K562 (cell line): ENCODE data around the gene PCSK5. TPM values are rescaled to one million over a fixed set of nuclear protein-coding genes. Genes with fewer than 3 reads are reported as not detected.

Experiments used
- ATAC-seq: fragments of 200-7000 bp; cut with Tn5 transposase; 3 replicates; pipeline ENCODE4 v1.9.1; 2020; ENCODE audit warnings: moderate library complexity
- BruUV-seq: library from RNA; stranded (reverse); fragments of 400-500 nt; replicated peaks from 2 replicates; lab custom pipeline; 2021; lab: Mats Ljungman, UMichigan
- CTCF ChIA-PET: fragments of 300-600 bp; formaldehyde crosslinking; extraction: SDS; loops from one replicate; lab custom pipeline; 2021; ENCODE audit warnings: low intra/inter-chr PET ratio; lab: Yijun Ruan, JAX
- POLR2A ChIA-PET: fragments of 300-600, 350-650 bp; sonication (Branson Sonifier 250); formaldehyde crosslinking; extraction: SDS; loops from one replicate; lab custom pipeline; 2021; ENCODE audit warnings: antibody characterized with exemption, inconsistent platforms; lab: Yijun Ruan, JAX
- DNase-seq, 4 experiments: peaks; one replicate each; pipeline versions ENCODE4 v3.0.0 to v3.0.0-alpha.2; 2011 to 2018; ENCODE audit warnings: low spot score in 3 of 4, mixed read lengths in 3 of 4; ENCODE audit errors: extremely low read depth in 1 of 4
- FAIRE-seq: peaks from 2 replicates; lab custom pipeline; 2011; peaks lifted over from hg19 to GRCh38; lab: Jason Lieb, UNC
- H2AFZ ChIP-seq: 2 replicates; pipeline ENCODE4 v1.6.0; 2011; ENCODE audit warnings: low read depth, low read length, control low read depth, inconsistent platforms
- H3K27ac ChIP-seq: fragments of 200-600 bp; 3 replicates; pipeline ENCODE4 v1.8.0; 2011; ENCODE audit warnings: low read depth, mild to moderate bottlenecking, control low read depth, inconsistent platforms, low read length, moderate library complexity, mixed read lengths; ENCODE audit errors: extremely low read depth
- H3K27me3 ChIP-seq, 2 experiments: fragments of 300-600 bp in 1 of 2; 2 replicates in 1 of 2; 3 replicates in 1 of 2; pipeline versions ENCODE4 v1.6.0 to v1.8.0; 2011; ENCODE audit warnings: inconsistent platforms in 2 of 2, low read length in 2 of 2, mild to moderate bottlenecking in 1 of 2, mixed read lengths in 1 of 2, moderate library complexity in 1 of 2; ENCODE audit not compliant: control insufficient read depth in 2 of 2, insufficient read depth in 2 of 2
- H3K36me3 ChIP-seq: fragments of 300-600 bp; 3 replicates; pipeline ENCODE4 v1.8.0; 2011; ENCODE audit warnings: mild to moderate bottlenecking, low read length, inconsistent platforms; ENCODE audit not compliant: control insufficient read depth, insufficient read depth
- H3K4me1 ChIP-seq, 2 experiments: fragments of 200-600 bp in 1 of 2; replicated peaks in 1 of 2; 2 replicates in 1 of 2; 3 replicates in 1 of 2; pipeline versions ENCODE4 v1.5.1 to v1.8.0; 2011; ENCODE audit warnings: inconsistent platforms in 2 of 2, low read length in 2 of 2, mild to moderate bottlenecking in 1 of 2, mixed read lengths in 1 of 2, moderate library complexity in 1 of 2; ENCODE audit not compliant: control insufficient read depth in 2 of 2, insufficient read depth in 2 of 2
- H3K4me2 ChIP-seq: 2 replicates; pipeline ENCODE4 v1.6.1; 2011; ENCODE audit warnings: low read length, control low read depth, inconsistent platforms, mixed read lengths; ENCODE audit not compliant: insufficient read depth
- H3K4me3 ChIP-seq: fragments of 200-600 bp; sonication (generic), shearing (Covaris generic); 2 replicates; pipeline ENCODE4 v1.5.1; 2016; ENCODE audit warnings: control low read depth, inconsistent platforms
- H3K79me2 ChIP-seq: fragments of 200-600 bp; 3 replicates; pipeline ENCODE4 v1.8.0; 2011; ENCODE audit warnings: low read length, inconsistent platforms; ENCODE audit not compliant: control insufficient read depth, insufficient read depth
- H3K9ac ChIP-seq, 2 experiments: 2 replicates each; pipeline versions ENCODE4 v1.6.0 to v1.6.1; 2011; ENCODE audit warnings: low read depth in 2 of 2, low read length in 2 of 2, control low read depth in 1 of 2, inconsistent platforms in 1 of 2, mild to moderate bottlenecking in 1 of 2, mixed read lengths in 1 of 2; ENCODE audit not compliant: insufficient read depth in 1 of 2
- H3K9me1 ChIP-seq: one replicate; pipeline ENCODE4 v1.6.0; 2011; ENCODE audit warnings: inconsistent platforms, mild to moderate bottlenecking, low read length, moderate library complexity; ENCODE audit not compliant: control insufficient read depth, insufficient read depth
- H3K9me3 ChIP-seq: replicated peaks from 2 replicates; pipeline ENCODE4 v1.5.1; 2011; ENCODE audit warnings: low read depth, low read length, inconsistent platforms; ENCODE audit not compliant: control insufficient read depth, insufficient read depth
- H4K20me1 ChIP-seq: replicated peaks from 2 replicates; pipeline ENCODE4 v1.6.1; 2011; ENCODE audit warnings: low read length, inconsistent platforms, mixed read lengths; ENCODE audit not compliant: control insufficient read depth, insufficient read depth
- COPS2 ChIP-seq: fragments of 450-650 bp; conservative IDR thresholded peaks from 2 replicates; pipeline ENCODE4 v1.6.1; 2016; ENCODE audit warnings: mild to moderate bottlenecking, moderate library complexity
- MTA2 ChIP-seq: fragments of 450-650 bp; IDR thresholded peaks from 2 replicates; pipeline ENCODE4 v1.6.1; 2016; ENCODE audit warnings: low read depth
- NR3C1 ChIP-seq: sonication (generic); formaldehyde crosslinking; IDR thresholded peaks from 2 replicates; pipeline ENCODE4 v1.8.1; 2022; ENCODE audit warnings: missing genetic modification reagents
- NRF1 ChIP-seq, 2 experiments: fragments of 450-650 bp; IDR thresholded peaks in 1 of 2; conservative IDR thresholded peaks in 1 of 2; 2 replicates each; pipeline ENCODE4 v1.6.1; 2014; ENCODE audit warnings: mild to moderate bottlenecking in 2 of 2
- SRSF1 ChIP-seq: fragments of 200-400 bp; formaldehyde crosslinking; IDR thresholded peaks from 2 replicates; pipeline ENCODE4 v1.6.1; 2017; ENCODE audit warnings: mild to moderate bottlenecking, low read depth, low read length, moderate library complexity
- TAL1 ChIP-seq: fragments of 450-650 bp; IDR thresholded peaks from 2 replicates; pipeline ENCODE4 v1.6.1; 2016; ENCODE audit warnings: mild to moderate bottlenecking
- ZBTB12 ChIP-seq: fragments of 250-450 bp; sonication (Bioruptor Pico); IDR thresholded peaks from 2 replicates; pipeline ENCODE4 v1.4.0; 2020
- ZNF280B ChIP-seq: fragments of 250-450 bp; sonication (Bioruptor Pico); IDR thresholded peaks from 2 replicates; pipeline ENCODE4 v1.5.1; 2021; ENCODE audit warnings: mild to moderate bottlenecking
- ZNF436 ChIP-seq: fragments of 250-450, 450-650 bp; sonication (Bioruptor Pico); formaldehyde crosslinking; IDR thresholded peaks from 2 replicates; pipeline ENCODE4 v1.7.0; 2020; ENCODE audit warnings: mild to moderate bottlenecking
- ZNF695 ChIP-seq: fragments of 450-650 bp; formaldehyde crosslinking; IDR thresholded peaks from 2 replicates; pipeline ENCODE4 v1.4.0; 2020; ENCODE audit warnings: mild to moderate bottlenecking, moderate library complexity
- WGBS: fragments of 100-300 bp; shearing (Covaris generic); methylation state at CpG from one replicate; pipeline ENCODE4 v1.1.6; 2016; ENCODE audit warnings: low coverage, mixed read lengths; ENCODE audit not compliant: insufficient coverage; ENCODE audit errors: missing lambda C conversion rate; 5-methylcytosine and 5-hydroxymethylcytosine counted together
- in situ Hi-C: fragments of 300-500 bp; cut with MboI; formaldehyde crosslinking; loops from 4 replicates; pipeline ENCODE4 v1.15.0; 2018; ENCODE audit warnings: inconsistent platforms, mixed read lengths
- intact Hi-C: fragments of 100-400 bp; cut with micrococcal nuclease; formaldehyde crosslinking; loops from 2 replicates; pipeline ENCODE4 v1.14.2; 2022
- polyA plus RNA-seq, 8 experiments: library from polyadenylated mRNA; depleted of rRNA in 4 of 8; stranded (reverse) in 5 of 8; unstranded in 3 of 8; fragments of >200 nt; fragmentation: Nextera tagmentation in 2 of 8; fragmentation: Illumina TruSeq in 1 of 8; extraction: Ambion mirVana in 2 of 8; extraction: Trizol in 1 of 8; gene quantifications; 2 replicates each; pipeline versions ENCODE4 v1.2.1 to v1.2.3, GENCODE V29; 2011 to 2014; ENCODE audit warnings: inconsistent platforms in 1 of 8, missing spikeins in 1 of 8
- total RNA-seq, 7 experiments: library from RNA; depleted of rRNA in 6 of 7; stranded (reverse); fragments of >200 nt in 6 of 7; fragmentation: Illumina TruSeq in 2 of 7; extraction: Trizol in 2 of 7; gene quantifications; 2 replicates each; pipeline versions ENCODE4 v1.2.1 to v1.2.3, GENCODE V29; 2011 to 2021; ENCODE audit warnings: low replicate concordance in 1 of 7
- TF ChIP-seq, protein P1 (sequence below): fragments of 450-650 bp; formaldehyde crosslinking; IDR thresholded peaks from 2 replicates; pipeline ENCODE4 v1.4.0; 2022; ENCODE audit warnings: mild to moderate bottlenecking, moderate library complexity
- TF ChIP-seq, protein P2 (sequence below): fragments of 450-650 bp; IDR thresholded peaks from 2 replicates; pipeline ENCODE4 v1.6.1; 2014; ENCODE audit warnings: low read depth, mild to moderate bottlenecking, moderate library complexity, borderline replicate concordance
- TF ChIP-seq, protein P3 (sequence below), 2 experiments: fragments of 450-650 bp; IDR thresholded peaks; 2 replicates each; pipeline ENCODE4 v1.6.1; 2018; ENCODE audit warnings: mild to moderate bottlenecking in 2 of 2, low read depth in 1 of 2; ENCODE audit not compliant: partially characterized antibody in 2 of 2

The PCSK5 gene
- total and polyA plus RNA-seq, 9 of the 15 experiments (the other 6 are each of a cell fraction or from before 2014, with no cell fraction given), result not detected

- H3K9ac ChIP-seq, result no peak overlapping the region
- no peak for TF ChIP-seq NR3C1 (CRISPR knock-in tag)
- TF ChIP-seq ZNF280B (CRISPR knock-in tag), result no peak
- TF ChIP-seq TAL1, result no peak
- no peak for TF ChIP-seq NRF1 (conservative IDR thresholded peaks at IDR 0.05 in 1 of 2, IDR thresholded peaks at IDR 0.05 in 1 of 2)
- TF ChIP-seq COPS2, result no peak
- TF ChIP-seq SRSF1, result no peak
- TF ChIP-seq ZBTB12, result no peak
- no peak for TF ChIP-seq MTA2
- TF ChIP-seq, protein P1, sequence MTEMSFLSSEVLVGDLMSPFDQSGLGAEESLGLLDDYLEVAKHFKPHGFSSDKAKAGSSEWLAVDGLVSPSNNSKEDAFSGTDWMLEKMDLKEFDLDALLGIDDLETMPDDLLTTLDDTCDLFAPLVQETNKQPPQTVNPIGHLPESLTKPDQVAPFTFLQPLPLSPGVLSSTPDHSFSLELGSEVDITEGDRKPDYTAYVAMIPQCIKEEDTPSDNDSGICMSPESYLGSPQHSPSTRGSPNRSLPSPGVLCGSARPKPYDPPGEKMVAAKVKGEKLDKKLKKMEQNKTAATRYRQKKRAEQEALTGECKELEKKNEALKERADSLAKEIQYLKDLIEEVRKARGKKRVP (CRISPR knock-in tag), result no peak
- no peak for TF ChIP-seq ZNF436 (CRISPR knock-in tag)
- TF ChIP-seq, protein P2, sequence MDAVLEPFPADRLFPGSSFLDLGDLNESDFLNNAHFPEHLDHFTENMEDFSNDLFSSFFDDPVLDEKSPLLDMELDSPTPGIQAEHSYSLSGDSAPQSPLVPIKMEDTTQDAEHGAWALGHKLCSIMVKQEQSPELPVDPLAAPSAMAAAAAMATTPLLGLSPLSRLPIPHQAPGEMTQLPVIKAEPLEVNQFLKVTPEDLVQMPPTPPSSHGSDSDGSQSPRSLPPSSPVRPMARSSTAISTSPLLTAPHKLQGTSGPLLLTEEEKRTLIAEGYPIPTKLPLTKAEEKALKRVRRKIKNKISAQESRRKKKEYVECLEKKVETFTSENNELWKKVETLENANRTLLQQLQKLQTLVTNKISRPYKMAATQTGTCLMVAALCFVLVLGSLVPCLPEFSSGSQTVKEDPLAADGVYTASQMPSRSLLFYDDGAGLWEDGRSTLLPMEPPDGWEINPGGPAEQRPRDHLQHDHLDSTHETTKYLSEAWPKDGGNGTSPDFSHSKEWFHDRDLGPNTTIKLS, result no peak
- TF ChIP-seq, protein P3, sequence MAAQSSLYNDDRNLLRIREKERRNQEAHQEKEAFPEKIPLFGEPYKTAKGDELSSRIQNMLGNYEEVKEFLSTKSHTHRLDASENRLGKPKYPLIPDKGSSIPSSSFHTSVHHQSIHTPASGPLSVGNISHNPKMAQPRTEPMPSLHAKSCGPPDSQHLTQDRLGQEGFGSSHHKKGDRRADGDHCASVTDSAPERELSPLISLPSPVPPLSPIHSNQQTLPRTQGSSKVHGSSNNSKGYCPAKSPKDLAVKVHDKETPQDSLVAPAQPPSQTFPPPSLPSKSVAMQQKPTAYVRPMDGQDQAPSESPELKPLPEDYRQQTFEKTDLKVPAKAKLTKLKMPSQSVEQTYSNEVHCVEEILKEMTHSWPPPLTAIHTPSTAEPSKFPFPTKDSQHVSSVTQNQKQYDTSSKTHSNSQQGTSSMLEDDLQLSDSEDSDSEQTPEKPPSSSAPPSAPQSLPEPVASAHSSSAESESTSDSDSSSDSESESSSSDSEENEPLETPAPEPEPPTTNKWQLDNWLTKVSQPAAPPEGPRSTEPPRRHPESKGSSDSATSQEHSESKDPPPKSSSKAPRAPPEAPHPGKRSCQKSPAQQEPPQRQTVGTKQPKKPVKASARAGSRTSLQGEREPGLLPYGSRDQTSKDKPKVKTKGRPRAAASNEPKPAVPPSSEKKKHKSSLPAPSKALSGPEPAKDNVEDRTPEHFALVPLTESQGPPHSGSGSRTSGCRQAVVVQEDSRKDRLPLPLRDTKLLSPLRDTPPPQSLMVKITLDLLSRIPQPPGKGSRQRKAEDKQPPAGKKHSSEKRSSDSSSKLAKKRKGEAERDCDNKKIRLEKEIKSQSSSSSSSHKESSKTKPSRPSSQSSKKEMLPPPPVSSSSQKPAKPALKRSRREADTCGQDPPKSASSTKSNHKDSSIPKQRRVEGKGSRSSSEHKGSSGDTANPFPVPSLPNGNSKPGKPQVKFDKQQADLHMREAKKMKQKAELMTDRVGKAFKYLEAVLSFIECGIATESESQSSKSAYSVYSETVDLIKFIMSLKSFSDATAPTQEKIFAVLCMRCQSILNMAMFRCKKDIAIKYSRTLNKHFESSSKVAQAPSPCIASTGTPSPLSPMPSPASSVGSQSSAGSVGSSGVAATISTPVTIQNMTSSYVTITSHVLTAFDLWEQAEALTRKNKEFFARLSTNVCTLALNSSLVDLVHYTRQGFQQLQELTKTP (IDR thresholded peaks at IDR 0.05; ENCODE audit: low read depth in 1 of 2, partially characterized antibody in 2 of 2), result no peak
- TF ChIP-seq ZNF695 (CRISPR knock-in tag), result no peak
- TF ChIP-seq, all 486 proteins: peak for 0
- DNase-seq (no peak), ATAC-seq (no peak), FAIRE-seq (no peak)
- Histone ChIP-seq H3K27me3 (no peaks in the 10 kb centered on the region), H2AFZ (no peak overlapping the region), H3K4me3 (no peak overlapping the region), H3K9me3 (no peaks in the 10 kb centered on the region), H3K9me1 (no peaks in the 10 kb centered on the region), H3K27ac (no peak overlapping the region), H3K4me2 (no peak overlapping the region), H3K79me2 (no peaks in the 10 kb centered on the region), H4K20me1 (no peaks in the 10 kb centered on the region), H3K36me3 (no peaks in the 10 kb centered on the region), H3K4me1 (no peaks in the 10 kb centered on the region; a peak in 1 of 5 replicates)
- in situ Hi-C loops (no loop called here), intact Hi-C loops (no loop called here)
- ChIA-PET POLR2A (no interaction called here), CTCF (no interaction called here)
- WGBS, result 0% methylated on average over 1 of the region's 1 CpG
- no TSS peak for BruUV-seq
These were observed 43.4 kb upstream of the PCSK5 start for GRCh38 chr9:75847085-75847484.
